Left cardiac atrium (tissue), 4 donors: Measurements from ENCODE around the gene ST6GALNAC5. TPM values are rescaled to one million over a fixed set of nuclear protein-coding genes. Genes with fewer than 3 reads are reported as not detected.
"Not testable (repeated sequence)": the region's sequence is repeated elsewhere in the genome, so short reads cannot be mapped to it uniquely, and the experiment has no call there.

Experiments used
- ATAC-seq, 2 donors: fragments of 200-7000 bp; cut with Tn5 transposase; one replicate each; pipeline ENCODE4 v1.9.1; 2020; ENCODE audit warnings: mild to moderate bottlenecking in 2 of 2, moderate library complexity in 2 of 2
- DNase-seq: peaks from one replicate; pipeline ENCODE4 v3.0.0-alpha.2; 2020
- intact Hi-C, 2 donors: fragments of 100-400 bp; cut with DNase I; formaldehyde crosslinking; loops; one replicate each; pipeline versions ENCODE4 v1.14.1 to v1.15.1; 2022 to 2023
- total RNA-seq, 2 donors: library from RNA; stranded (reverse); fragmentation: NEBNext Ultra II Directional; extraction: Animal tissue kit (Norgen Biotek cat#: 25700); gene quantifications; one replicate each; pipeline ENCODE4 v1.2.1, GENCODE V29; 2021
- donor health status: DM: no; HTN: yes; CAD: no.
- donor health status: DM: no; HTN: yes; CAD: no; lungs with severe emphysema.
- donor health status: DM: yes; HTN: yes; CAD: no.
- donor health status: Dilated cardiomyopathy.

ST6GALNAC5 gene
- total RNA-seq, 2 donors from 2014 or later, result 0.52 to 0.71 TPM

- intact Hi-C loops, result no loop called here
- DNase-seq (no peak), ATAC-seq (no peak)
Observed at GRCh38 chr1:76864383-76864782, 2.9 kb upstream of the ST6GALNAC5 start.

DNA sequence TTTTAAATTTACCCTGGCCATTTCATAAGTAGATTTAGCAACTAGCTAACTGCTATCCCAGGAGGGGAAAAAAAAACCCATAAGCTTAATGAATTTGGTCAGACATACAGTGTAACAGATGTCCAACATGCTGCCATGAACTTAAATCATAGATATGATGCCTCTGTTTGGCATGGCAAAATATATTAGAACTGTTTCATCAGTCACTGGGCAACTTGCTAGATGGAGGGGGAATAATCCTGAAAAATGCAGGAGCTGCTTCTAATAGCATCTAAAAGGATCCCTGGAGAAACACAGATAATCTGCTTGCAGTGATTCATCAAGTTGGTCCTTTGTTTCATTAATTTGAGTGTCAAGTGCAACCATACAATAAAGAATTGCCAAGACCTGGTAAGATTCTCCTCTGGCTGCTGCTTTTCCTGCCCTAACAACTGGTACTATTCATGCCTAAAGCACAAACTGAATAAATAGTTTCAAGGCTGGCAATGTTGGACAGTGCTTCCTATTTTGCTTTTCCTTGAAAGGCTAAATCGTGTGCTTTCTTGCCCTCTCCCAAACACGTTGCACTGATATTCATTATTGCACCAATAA lies 1.5 kb upstream of the ST6GALNAC5 start:
- ATAC-seq, result no peak
- intact Hi-C loops, result no loop called here

GRCh38 chr1:76866566-76866965 lies 714 bp upstream of the ST6GALNAC5 start:
- intact Hi-C loops, result no loop called here
- no peak for DNase-seq
- no peak for ATAC-seq

More for the DNA sequence above, 1.5 kb upstream of the ST6GALNAC5 start:
- DNase-seq, result no peak

DNA sequence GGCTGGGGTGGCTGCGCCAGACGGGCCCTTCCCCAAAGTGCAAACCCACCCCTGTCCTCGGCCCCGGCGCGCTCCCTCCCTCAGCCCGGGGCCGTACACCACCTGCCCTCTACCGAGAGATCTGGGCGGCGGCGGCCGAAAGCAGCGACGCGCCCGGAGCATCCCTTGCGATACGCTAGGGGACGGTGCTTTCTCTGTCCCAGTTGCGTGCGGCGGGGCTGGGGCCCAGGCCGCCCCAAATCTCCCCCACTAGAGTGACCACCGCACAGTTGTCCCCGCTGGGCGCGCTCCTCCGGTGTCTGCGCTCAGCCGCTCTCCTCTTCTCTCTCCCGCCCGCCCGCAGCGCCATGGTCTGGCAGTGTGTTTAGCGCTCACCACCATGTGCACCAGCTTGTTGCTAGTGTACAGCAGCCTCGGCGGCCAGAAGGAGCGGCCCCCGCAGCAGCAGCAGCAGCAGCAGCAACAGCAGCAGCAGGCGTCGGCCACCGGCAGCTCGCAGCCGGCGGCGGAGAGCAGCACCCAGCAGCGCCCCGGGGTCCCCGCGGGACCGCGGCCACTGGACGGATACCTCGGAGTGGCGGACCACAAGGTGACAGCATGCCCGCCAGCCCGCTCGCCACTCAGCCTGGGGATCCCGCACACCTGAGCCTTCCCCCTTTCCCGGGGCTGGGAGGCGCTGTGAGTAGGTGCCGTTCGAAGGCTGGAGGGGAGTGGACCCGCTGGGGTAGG lies 1.0 kb downstream of the ST6GALNAC5 start:
- intact Hi-C loops, result no loop called here
- peak; percentile 75 to 84 for ATAC-seq
- DNase-seq, result peak; percentile 27

DNA sequence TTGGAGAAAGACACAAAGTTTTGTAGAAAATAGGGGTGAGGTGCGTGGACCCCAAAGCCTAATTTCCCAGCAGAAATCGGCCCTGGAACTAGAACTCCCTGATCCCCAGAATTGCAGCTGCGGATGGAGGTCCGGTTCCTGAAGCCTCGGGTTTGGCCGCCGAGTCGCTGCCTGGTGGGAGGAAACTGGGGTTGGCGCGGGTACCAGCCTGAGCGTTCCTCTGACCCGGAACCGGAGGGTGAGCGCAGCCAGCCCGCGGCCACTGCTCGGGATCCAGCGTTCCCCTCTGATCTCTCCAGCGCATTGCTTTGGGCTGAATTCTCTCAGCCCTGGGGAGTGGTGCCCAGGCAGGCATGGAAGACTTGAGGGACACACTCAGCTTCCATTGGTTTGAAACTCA lies 1.6 kb downstream of the ST6GALNAC5 start:
- intact Hi-C loops, result no loop called here
- DNase-seq (no peak), ATAC-seq (peak; percentile 21 to 28)

- no peak for ATAC-seq
- intact Hi-C loops, result no loop called here
- no peak for DNase-seq
Observed at GRCh38 chr1:76870037-76870436, 2.8 kb downstream of the ST6GALNAC5 start.

- intact Hi-C loops, result no loop called here
- DNase-seq, result no peak
- ATAC-seq, result no peak
Observed at GRCh38 chr1:76871355-76871974, 4.2 kb downstream of the ST6GALNAC5 start.

GRCh38 chr1:76872944-76873343 lies 5.7 kb downstream of the ST6GALNAC5 start:
- intact Hi-C loops, result no loop called here
- no peak for DNase-seq
- no peak for ATAC-seq

GRCh38 chr1:76876655-76877395 lies 9.5 kb downstream of the ST6GALNAC5 start:
- intact Hi-C loops, result no loop called here
- ATAC-seq (peak; percentile 29 to 47), DNase-seq (peak; percentile 18)

GRCh38 chr1:76879014-76879413 lies 11.7 kb downstream of the ST6GALNAC5 start:
- DNase-seq, intact Hi-C loops, ATAC-seq: not testable (repeated sequence)

DNA sequence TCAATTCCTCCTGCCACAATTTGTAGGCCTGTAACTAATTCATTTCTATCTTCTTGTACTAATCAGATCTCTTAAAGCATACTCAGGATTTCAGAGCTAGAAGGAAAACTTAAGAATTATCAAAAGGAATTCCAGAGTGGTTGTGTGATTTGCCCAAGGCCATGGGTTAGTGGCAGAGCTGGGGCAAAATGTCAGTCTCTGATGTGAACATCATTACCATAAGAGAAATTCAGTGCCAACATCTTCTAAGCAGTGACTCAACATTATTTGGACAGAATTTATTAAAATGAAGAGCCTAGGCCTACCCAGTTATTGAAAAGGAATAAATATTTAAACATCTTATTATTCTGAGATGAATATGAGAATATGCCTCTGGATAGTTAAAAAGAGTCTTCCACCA lies 14.5 kb downstream of the ST6GALNAC5 start:
- ATAC-seq (no peak), DNase-seq (no peak)
- intact Hi-C loops, result no loop called here

DNA sequence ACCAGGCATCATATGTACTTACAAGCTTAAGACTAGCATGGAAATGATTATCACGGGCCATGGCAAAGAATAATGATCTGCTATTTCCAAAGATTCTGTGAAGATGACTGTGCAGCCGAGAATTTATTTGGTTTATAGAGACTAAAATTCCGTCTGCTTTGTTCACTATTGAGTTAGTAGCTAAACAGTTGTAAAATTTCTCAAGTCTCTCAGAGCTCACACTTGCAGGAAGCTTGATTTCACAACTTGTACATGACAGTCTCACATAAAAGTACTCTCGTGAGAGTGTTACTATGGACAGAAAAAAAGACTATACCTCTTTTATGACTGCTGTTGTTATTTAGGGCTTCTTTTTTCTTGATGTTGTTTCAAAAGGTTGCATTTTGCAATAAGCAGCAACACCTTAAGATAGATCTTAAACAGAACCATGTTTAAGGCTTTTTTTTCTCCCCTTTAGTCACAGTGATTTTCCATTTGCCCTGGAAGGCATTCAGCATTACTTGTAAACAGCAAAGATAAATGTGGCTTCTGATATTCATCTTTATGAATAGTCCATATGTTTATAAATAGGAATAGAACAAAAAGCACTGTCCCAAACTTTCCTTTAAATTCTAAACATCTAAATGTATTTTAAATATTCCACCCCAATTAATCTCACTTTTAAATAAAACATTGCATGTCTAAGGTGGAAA lies 24.8 kb downstream of the ST6GALNAC5 start:
- intact Hi-C loops, result no loop called here
- ATAC-seq, result no peak
- no peak for DNase-seq

DNA sequence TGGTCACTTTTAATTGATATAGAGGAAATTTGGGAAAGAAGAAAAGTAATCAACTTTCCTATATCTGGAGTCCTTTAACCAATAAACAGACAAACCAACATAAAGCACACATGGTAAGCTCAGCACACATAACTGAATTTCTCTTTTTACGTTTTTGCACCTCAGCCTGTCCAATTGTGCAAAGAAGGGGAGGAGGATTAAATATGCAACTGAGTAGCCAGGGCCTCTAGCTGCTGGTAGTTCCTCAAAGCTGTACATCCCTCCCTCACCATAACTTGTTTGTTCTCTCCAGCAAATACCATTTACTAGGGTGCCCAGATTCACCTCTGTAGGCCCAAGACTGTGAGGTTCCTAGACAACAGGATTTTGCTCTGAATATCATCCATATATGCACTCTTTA lies 25.4 kb downstream of the ST6GALNAC5 start:
- ATAC-seq (no peak), DNase-seq (no peak)
- intact Hi-C loops, result no loop called here

- ATAC-seq (peak in 1 of 2 donors; percentile 24), DNase-seq (no peak)
- intact Hi-C loops, result no loop called here
Observed at GRCh38 chr1:76901158-76901767, 34.0 kb downstream of the ST6GALNAC5 start.

DNA sequence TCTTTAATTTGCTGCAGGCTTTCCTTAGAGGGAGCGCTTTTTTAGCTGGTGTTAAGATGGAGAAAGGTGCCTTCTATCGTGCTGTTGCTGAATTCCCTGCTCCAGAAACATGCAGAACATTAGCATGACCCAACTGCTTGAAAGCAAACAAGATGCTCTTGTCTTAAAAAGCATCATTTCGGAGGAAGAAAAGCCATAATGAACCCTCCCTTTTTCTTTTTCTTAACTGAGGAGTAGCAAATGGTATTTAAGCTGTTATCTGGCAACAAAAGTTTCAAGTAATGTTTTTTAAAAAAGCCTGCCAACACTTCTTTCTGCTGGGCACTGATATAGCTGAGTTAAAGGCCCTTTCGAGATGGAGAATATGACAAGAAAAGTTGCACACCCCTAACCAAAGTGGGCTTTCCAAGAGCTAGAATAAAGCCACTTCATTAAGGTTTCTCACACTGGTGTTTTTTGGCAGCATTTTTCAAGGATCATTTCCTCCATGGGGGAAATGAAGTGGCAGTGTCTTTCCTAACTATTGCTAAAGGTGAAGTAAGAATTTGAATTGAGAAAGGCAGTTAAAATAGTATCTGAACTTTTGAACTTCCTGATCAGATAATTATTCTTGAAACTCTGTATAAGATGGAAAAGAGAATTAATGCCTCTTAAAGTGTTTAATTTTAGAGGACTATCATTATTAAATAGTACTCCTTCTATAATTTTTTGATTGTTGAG lies 38.8 kb downstream of the ST6GALNAC5 start:
- ATAC-seq (no peak), DNase-seq (no peak)
- intact Hi-C loops, result no loop called here

DNA sequence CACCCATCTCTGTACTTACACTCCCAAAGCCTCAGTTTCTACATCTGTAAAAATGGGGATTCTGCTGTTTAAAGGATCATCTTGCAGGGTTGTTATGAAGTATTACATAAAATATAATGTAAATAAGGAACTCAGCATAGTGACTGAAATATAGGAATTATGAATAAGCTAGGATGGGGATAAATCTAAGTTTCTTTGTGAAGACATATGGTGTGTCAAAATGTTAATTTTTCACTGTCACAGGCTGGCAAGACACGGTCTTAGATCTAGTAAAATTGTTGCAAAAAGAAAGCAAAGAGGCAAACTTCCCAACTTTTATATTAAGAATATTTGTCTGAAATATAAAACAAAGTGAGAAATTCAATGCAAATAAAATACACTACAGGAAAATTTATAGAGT lies 42.0 kb downstream of the ST6GALNAC5 start:
- DNase-seq, result no peak
- ATAC-seq, result no peak
- intact Hi-C loops, result no loop called here

- no peak for ATAC-seq
- intact Hi-C loops, result no loop called here
Observed at GRCh38 chr1:76919085-76919484, 51.8 kb downstream of the ST6GALNAC5 start.

GRCh38 chr1:76921590-76921989 lies 54.3 kb downstream of the ST6GALNAC5 start:
- DNase-seq, result no peak
- intact Hi-C loops, result no loop called here
- no peak for ATAC-seq

More at GRCh38 chr1:76919085-76919484, 51.8 kb downstream of the ST6GALNAC5 start:
- no peak for DNase-seq
